Endothelial cell (in vitro differentiated cells): ENCODE results near the gene GOLGA1. TPM values are rescaled to one million over a fixed set of nuclear protein-coding genes. Genes with fewer than 3 reads are reported as not detected.

Experiments
- DNase-seq: peaks from one replicate; pipeline ENCODE4 v3.0.0; 2021; ENCODE audit warnings: low spot score
- H3K27ac Mint-ChIP-seq: one replicate; pipeline ENCODE4 v1.8.0; 2021; ENCODE audit warnings: mixed read lengths, inconsistent platforms; ENCODE audit not compliant: unreplicated experiment
- H3K27me3 Mint-ChIP-seq: one replicate; pipeline ENCODE4 v1.8.0; 2021; ENCODE audit warnings: mild to moderate bottlenecking, moderate library complexity, mixed read lengths, inconsistent platforms; ENCODE audit not compliant: unreplicated experiment
- H3K36me3 Mint-ChIP-seq: one replicate; pipeline ENCODE4 v1.8.0; 2021; ENCODE audit warnings: mild to moderate bottlenecking, low read depth, mixed read lengths, inconsistent platforms; ENCODE audit not compliant: unreplicated experiment
- H3K4me1 Mint-ChIP-seq: one replicate; pipeline ENCODE4 v1.8.0; 2021; ENCODE audit warnings: mild to moderate bottlenecking, mixed read lengths, inconsistent platforms; ENCODE audit not compliant: unreplicated experiment
- H3K4me3 Mint-ChIP-seq: one replicate; pipeline ENCODE4 v1.8.0; 2021; ENCODE audit warnings: mild to moderate bottlenecking, mixed read lengths, inconsistent platforms; ENCODE audit not compliant: unreplicated experiment
- H3K9me3 Mint-ChIP-seq: one replicate; pipeline ENCODE4 v1.8.0; 2021; ENCODE audit warnings: mixed read lengths, inconsistent platforms; ENCODE audit not compliant: unreplicated experiment
- CTCF ChIP-seq: fragments of 200-600 bp; sonication (generic); IDR thresholded peaks from one replicate; pipeline ENCODE4 v1.5.0; 2021; ENCODE audit warnings: antibody characterized with exemption; ENCODE audit not compliant: unreplicated experiment
- total RNA-seq: library from RNA; stranded (reverse); fragmentation: NEBNext Ultra II Directional; extraction: Animal tissue kit (Norgen Biotek cat#: 25700); gene quantifications from one replicate; pipeline ENCODE4 v1.2.1, GENCODE V29; 2021; ENCODE audit not compliant: unreplicated experiment

GOLGA1 gene
- total RNA-seq, 1 donor from 2014 or later: 14.8 TPM

- peaks cover 35% of the 10 kb centered on the region for H3K36me3 Mint-ChIP-seq
- H3K9me3 Mint-ChIP-seq: no peaks in the 10 kb centered on the region
- no peak overlapping the region for H3K4me3 Mint-ChIP-seq
- H3K4me1 Mint-ChIP-seq: no peaks in the 10 kb centered on the region
- peak; percentile 22 for DNase-seq
- TF ChIP-seq CTCF: no peak
- H3K27ac Mint-ChIP-seq: no peak overlapping the region
- H3K27me3 Mint-ChIP-seq: peaks cover 9% of the 10 kb centered on the region
These were observed 46.1 kb downstream of the GOLGA1 start for GRCh38 chr9:124894741-124895170.

GRCh38 chr9:124894035-124894740 is 46.7 kb downstream of the GOLGA1 start:
- peaks cover 11% of the 10 kb centered on the region for H3K27me3 Mint-ChIP-seq
- TF ChIP-seq CTCF: no peak
- no peak for DNase-seq
- no peaks in the 10 kb centered on the region for H3K9me3 Mint-ChIP-seq
- no peak overlapping the region for H3K27ac Mint-ChIP-seq
- H3K4me3 Mint-ChIP-seq: peak overlapping the region; percentile 4
- no peaks in the 10 kb centered on the region for H3K4me1 Mint-ChIP-seq
- H3K36me3 Mint-ChIP-seq: peaks cover 39% of the 10 kb centered on the region

GRCh38 chr9:124890179-124890578 is 50.7 kb downstream of the GOLGA1 start:
- Mint-ChIP-seq H3K27me3 (peaks cover 10% of the 10 kb centered on the region), H3K4me1 (no peaks in the 10 kb centered on the region), H3K4me3 (no peak overlapping the region), H3K36me3 (peaks cover 50% of the 10 kb centered on the region), H3K9me3 (no peaks in the 10 kb centered on the region), H3K27ac (no peak overlapping the region)
- no peak for TF ChIP-seq CTCF
- DNase-seq: no peak

GRCh38 chr9:124889006-124889405 is 51.9 kb downstream of the GOLGA1 start:
- H3K9me3 Mint-ChIP-seq: no peaks in the 10 kb centered on the region
- H3K36me3 Mint-ChIP-seq: peaks cover 47% of the 10 kb centered on the region
- no peak for DNase-seq
- H3K4me1 Mint-ChIP-seq: peaks cover 6% of the 10 kb centered on the region
- H3K27me3 Mint-ChIP-seq: peaks cover 11% of the 10 kb centered on the region
- no peak overlapping the region for H3K27ac Mint-ChIP-seq
- TF ChIP-seq CTCF: no peak
- H3K4me3 Mint-ChIP-seq: no peak overlapping the region

- H3K4me1 Mint-ChIP-seq: peaks cover 6% of the 10 kb centered on the region
- H3K36me3 Mint-ChIP-seq: peaks cover 44% of the 10 kb centered on the region
- peaks cover 11% of the 10 kb centered on the region for H3K27me3 Mint-ChIP-seq
- no peak for DNase-seq
- no peak overlapping the region for H3K27ac Mint-ChIP-seq
- H3K4me3 Mint-ChIP-seq: no peak overlapping the region
- no peaks in the 10 kb centered on the region for H3K9me3 Mint-ChIP-seq
- TF ChIP-seq CTCF: no peak
These were observed 53.1 kb downstream of the GOLGA1 start for GRCh38 chr9:124887832-124888231.
